DOHH2 (cell line): ENCODE data around the gene CCR9.

ENCODE experiments used
- H3F3A ChIP-seq: fragments of 200-600 bp; sonication (generic), shearing (Covaris generic); 2 replicates; pipeline ENCODE4 v1.6.0; 2016; ENCODE audit warnings: antibody characterized with exemption, mild to moderate bottlenecking; ENCODE audit not compliant: control insufficient read depth, insufficient read depth
- H3K27ac ChIP-seq: fragments of 200-600 bp; sonication (generic); 2 replicates; pipeline ENCODE4 v1.5.1; 2014; ENCODE audit warnings: low read depth, mild to moderate bottlenecking, low read length, moderate library complexity
- H3K27me3 ChIP-seq: fragments of 200-600 bp; sonication (generic); 2 replicates; pipeline ENCODE4 v1.6.1; 2014; ENCODE audit warnings: mild to moderate bottlenecking, low read length, mixed read lengths; ENCODE audit not compliant: control insufficient read depth
- H3K36me3 ChIP-seq: fragments of 200-600 bp; sonication (generic); 2 replicates; pipeline ENCODE4 v1.6.1; 2014; ENCODE audit warnings: mild to moderate bottlenecking, low read length, moderate library complexity, mixed read lengths; ENCODE audit not compliant: control insufficient read depth
- H3K4me1 ChIP-seq: fragments of 200-600 bp; sonication (generic); 2 replicates; pipeline ENCODE4 v1.6.1; 2014; ENCODE audit warnings: mild to moderate bottlenecking, low read length, mixed read lengths; ENCODE audit not compliant: control insufficient read depth
- H3K4me2 ChIP-seq: fragments of 200-600 bp; sonication (generic); 2 replicates; pipeline ENCODE4 v1.6.0; 2014; ENCODE audit warnings: mild to moderate bottlenecking, low read length, moderate library complexity
- H3K4me3 ChIP-seq: fragments of 200-600 bp; sonication (generic); 2 replicates; pipeline ENCODE4 v1.5.1; 2014; ENCODE audit warnings: mild to moderate bottlenecking, low read length, mixed read lengths
- H3K79me2 ChIP-seq: fragments of 200-600 bp; sonication (generic); 2 replicates; pipeline ENCODE4 v1.6.1; 2014; ENCODE audit warnings: mild to moderate bottlenecking, low read length, mixed read lengths; ENCODE audit not compliant: control insufficient read depth
- H3K9me2 ChIP-seq: fragments of 200-600 bp; sonication (generic); replicated peaks from 2 replicates; pipeline ENCODE4 v1.6.1; 2014; ENCODE audit warnings: mild to moderate bottlenecking, low read length, mixed read lengths; ENCODE audit not compliant: control insufficient read depth
- H3K9me3 ChIP-seq: fragments of 200-600 bp; sonication (generic); 2 replicates; pipeline ENCODE4 v1.6.1; 2014; ENCODE audit warnings: antibody characterized with exemption, low read length, mixed read lengths; ENCODE audit not compliant: control insufficient read depth, insufficient read depth
- H4K20me1 ChIP-seq: fragments of 200-600 bp; sonication (generic); 2 replicates; pipeline ENCODE4 v1.6.0; 2014; ENCODE audit warnings: low read depth, mild to moderate bottlenecking, antibody characterized with exemption, low read length, moderate library complexity; ENCODE audit not compliant: control insufficient read depth, insufficient read depth
- CTCF ChIP-seq: fragments of 200-600 bp; sonication (generic); IDR thresholded peaks from one replicate; pipeline ENCODE4 v1.5.1; 2014; ENCODE audit warnings: antibody characterized with exemption, mild to moderate bottlenecking, low read depth, low read length; ENCODE audit not compliant: poor library complexity, severe bottlenecking
- EZH2phosphoT487 ChIP-seq: fragments of 200-600 bp; sonication (generic); IDR thresholded peaks from 2 replicates; pipeline ENCODE4 v1.6.1; 2017; ENCODE audit warnings: borderline replicate concordance, mild to moderate bottlenecking, antibody characterized with exemption, low read length, moderate library complexity, mixed read lengths

The CCR9 gene

GRCh38 chr3:45948881-45949280, 62.5 kb downstream of the CCR9 start:
- Histone ChIP-seq H3K4me3 (no peak overlapping the region), H3F3A (no peaks in the 10 kb centered on the region), H3K4me1 (no peaks in the 10 kb centered on the region), H3K9me2 (no peaks in the 10 kb centered on the region), H3K27me3 (no peaks in the 10 kb centered on the region), H3K9me3 (no peaks in the 10 kb centered on the region), H3K4me2 (no peak overlapping the region), H4K20me1 (no peaks in the 10 kb centered on the region), H3K79me2 (no peaks in the 10 kb centered on the region), H3K27ac (no peak overlapping the region), H3K36me3 (peaks cover 54% of the 10 kb centered on the region)
- TF ChIP-seq CTCF (no peak), EZH2phosphoT487 (no peak)

- TF ChIP-seq EZH2phosphoT487 (no peak), CTCF (no peak)
- Histone ChIP-seq H3K9me3 (no peaks in the 10 kb centered on the region), H3K27ac (no peak overlapping the region), H3K27me3 (no peaks in the 10 kb centered on the region), H3K4me1 (no peaks in the 10 kb centered on the region), H3F3A (no peaks in the 10 kb centered on the region), H3K36me3 (peaks cover 60% of the 10 kb centered on the region), H3K4me3 (no peak overlapping the region), H3K4me2 (no peak overlapping the region), H4K20me1 (no peaks in the 10 kb centered on the region), H3K9me2 (no peaks in the 10 kb centered on the region), H3K79me2 (no peaks in the 10 kb centered on the region)
Measured at GRCh38 chr3:45949432-45949831, 63.1 kb downstream of the CCR9 start.

- no peaks in the 10 kb centered on the region for H3K79me2 ChIP-seq
- no peaks in the 10 kb centered on the region for H3K4me1 ChIP-seq
- H3K27me3 ChIP-seq, result no peaks in the 10 kb centered on the region
- no peaks in the 10 kb centered on the region for H4K20me1 ChIP-seq
- H3K36me3 ChIP-seq, result peaks cover 67% of the 10 kb centered on the region
- no peaks in the 10 kb centered on the region for H3K9me2 ChIP-seq
- H3F3A ChIP-seq, result no peaks in the 10 kb centered on the region
- TF ChIP-seq EZH2phosphoT487 (no peak), CTCF (no peak)
- no peaks in the 10 kb centered on the region for H3K9me3 ChIP-seq
- H3K27ac ChIP-seq, result no peak overlapping the region
- H3K4me3 ChIP-seq, result no peak overlapping the region
- H3K4me2 ChIP-seq, result no peak overlapping the region
Measured at GRCh38 chr3:45950131-45950530, 63.8 kb downstream of the CCR9 start.
